A673 (cell line): Measurements from ENCODE around the gene AMPH. TPM values are rescaled to one million over a fixed set of nuclear protein-coding genes. Genes with fewer than 3 reads are reported as not detected.

Experiments used
- BruUV-seq: library from RNA; stranded (reverse); fragments of 400-500 nt; replicated peaks from 2 replicates; lab custom pipeline; 2021; lab: Mats Ljungman, UMichigan
- CTCF ChIA-PET: fragments of 300-600 bp; sonication (Branson Sonifier 250); formaldehyde crosslinking; loops from one replicate; lab custom pipeline; 2022; ENCODE audit warnings: antibody characterized with exemption; lab: Charles Lee
- POLR2A ChIA-PET: fragments of 300-600 bp; sonication (Branson Sonifier 250); formaldehyde crosslinking; loops from one replicate; lab custom pipeline; 2022; ENCODE audit warnings: antibody characterized with exemption; ENCODE audit not compliant: low non-redundant PET; lab: Charles Lee
- DNase-seq: peaks from one replicate; pipeline ENCODE4 v3.0.0-alpha.2; 2015; ENCODE audit warnings: low spot score
- H3K27ac ChIP-seq: fragments of 200-600 bp; sonication (generic); 2 replicates; pipeline ENCODE4 v1.5.1; 2016; ENCODE audit warnings: mixed run types, low read depth, mild to moderate bottlenecking, mixed read lengths, antibody characterized with exemption, low read length; ENCODE audit not compliant: poor library complexity, severe bottlenecking
- H3K27me3 ChIP-seq: fragments of 200-600 bp; sonication (generic); replicated peaks from 2 replicates; pipeline ENCODE4 v1.6.1; 2017; ENCODE audit warnings: mixed run types, low read depth, mild to moderate bottlenecking, mixed read lengths, antibody characterized with exemption, low read length; ENCODE audit not compliant: insufficient read depth, poor library complexity
- H3K36me3 ChIP-seq: fragments of 200-600 bp; sonication (generic); 2 replicates; pipeline ENCODE4 v1.6.1; 2016; ENCODE audit warnings: mixed run types, mild to moderate bottlenecking, mixed read lengths, antibody characterized with exemption, low read length; ENCODE audit not compliant: insufficient read depth, poor library complexity, severe bottlenecking
- H3K4me1 ChIP-seq: fragments of 200-600 bp; sonication (generic); 2 replicates; pipeline ENCODE4 v1.6.1; 2017; ENCODE audit warnings: mixed run types, mild to moderate bottlenecking, mixed read lengths, antibody characterized with exemption, low read length; ENCODE audit not compliant: insufficient read depth, poor library complexity, severe bottlenecking
- H3K4me3 ChIP-seq: fragments of 200-600 bp; sonication (generic); 2 replicates; pipeline ENCODE4 v1.5.1; 2016; ENCODE audit warnings: low read depth, mixed run types, mild to moderate bottlenecking, mixed read lengths, low read length; ENCODE audit not compliant: poor library complexity, severe bottlenecking
- H3K9me3 ChIP-seq: fragments of 200-600 bp; sonication (generic); 2 replicates; pipeline ENCODE4 v1.6.1; 2016; ENCODE audit warnings: mixed run types, low read depth, mild to moderate bottlenecking, mixed read lengths, antibody characterized with exemption, low read length; ENCODE audit not compliant: poor library complexity, severe bottlenecking
- CTCF ChIP-seq: fragments of 300-800, 200-600 bp; sonication (generic); conservative IDR thresholded peaks from 2 replicates; pipeline ENCODE4 v1.5.1; 2017; ENCODE audit warnings: low read depth, mild to moderate bottlenecking, antibody characterized with exemption, low read length, moderate library complexity, mixed read lengths
- EZH2 ChIP-seq: fragments of 200-600 bp; sonication (generic); IDR thresholded peaks from 2 replicates; pipeline ENCODE4 v1.6.1; 2017; ENCODE audit warnings: borderline replicate concordance, low read depth, mild to moderate bottlenecking, mixed read lengths, antibody characterized with exemption, low read length; ENCODE audit not compliant: poor library complexity, severe bottlenecking
- intact Hi-C: fragments of 100-400 bp; cut with micrococcal nuclease; formaldehyde crosslinking; loops from one replicate; pipeline ENCODE4 v1.10.0; 2022; ENCODE audit not compliant: unreplicated experiment
- total RNA-seq: library from RNA; stranded (reverse); gene quantifications from 2 replicates; pipeline ENCODE4 v1.2.3, GENCODE V29; 2021

The AMPH gene
- total RNA-seq, 1 experiment from 2014 or later = 2.1 TPM

GRCh38 chr7:38565289-38565688 is 65.9 kb downstream of the AMPH start:
- DNase-seq = no peak
- Histone ChIP-seq H3K36me3 (no peaks in the 10 kb centered on the region), H3K9me3 (no peaks in the 10 kb centered on the region), H3K4me3 (no peak overlapping the region), H3K27ac (no peak overlapping the region), H3K4me1 (no peaks in the 10 kb centered on the region), H3K27me3 (no peaks in the 10 kb centered on the region)
- no peak for TF ChIP-seq EZH2
- TF ChIP-seq CTCF = no peak
- intact Hi-C loops = no loop called here
- CTCF ChIA-PET = no interaction called here
- POLR2A ChIA-PET = no interaction called here
- no TSS peak for BruUV-seq

GRCh38 chr7:38563741-38564140 is 67.4 kb downstream of the AMPH start:
- intact Hi-C loops = no loop called here
- TF ChIP-seq EZH2 (no peak), CTCF (no peak)
- DNase-seq = no peak
- Histone ChIP-seq H3K27ac (no peak overlapping the region), H3K9me3 (no peaks in the 10 kb centered on the region), H3K4me3 (no peak overlapping the region), H3K36me3 (no peaks in the 10 kb centered on the region), H3K4me1 (no peaks in the 10 kb centered on the region), H3K27me3 (no peaks in the 10 kb centered on the region)
- POLR2A ChIA-PET = no interaction called here
- no TSS peak for BruUV-seq
- CTCF ChIA-PET = no interaction called here

GRCh38 chr7:38561166-38561565 is 70.0 kb downstream of the AMPH start:
- TF ChIP-seq EZH2 = no peak
- no peak for TF ChIP-seq CTCF
- no TSS peak for BruUV-seq
- no peaks in the 10 kb centered on the region for H3K9me3 ChIP-seq
- ChIA-PET CTCF (no interaction called here), POLR2A (no interaction called here)
- intact Hi-C loops = no loop called here
- H3K4me3 ChIP-seq = no peak overlapping the region
- H3K4me1 ChIP-seq = no peaks in the 10 kb centered on the region
- no peak for DNase-seq
- no peak overlapping the region for H3K27ac ChIP-seq
- H3K27me3 ChIP-seq = no peaks in the 10 kb centered on the region
- H3K36me3 ChIP-seq = no peaks in the 10 kb centered on the region
